Measurements from ENCODE around the gene MYO16. TPM values are rescaled to one million over a fixed set of nuclear protein-coding genes. Genes with fewer than 3 reads are reported as not detected.
A peak's percentile ranks its signal among the peaks of the same experiment; 100 is the strongest.

MYO16 gene
- total and polyA plus RNA-seq, 3 experiments from 2014 or later, result 0.15 to 0.38 TPM; not detected in 1

- no peaks in the 10 kb centered on the region for H3K36me3 ChIP-seq (ENCODE audit: insufficient read depth, low read length)
- Mint-ChIP-seq H3K27me3 (peaks cover 0 to 3% of the 10 kb centered on the region in 2 donors), H3K4me1 (no peaks in the 10 kb centered on the region), H3K9me3 (peaks cover 0 to 4% (median 0%) of the 10 kb centered on the region in 5 donors), H3K4me3 (no peak overlapping the region), H3K27ac (no peak overlapping the region), H3K36me3 (no peaks in the 10 kb centered on the region)
- no peaks in the 10 kb centered on the region for H3K27me3 ChIP-seq (ENCODE audit: insufficient read depth, low read length, poor library complexity, severe bottlenecking)
- no peak overlapping the region for H3K4me3 ChIP-seq (ENCODE audit: low read length)
- H3K9me3 ChIP-seq (ENCODE audit: low read length), result no peaks in the 10 kb centered on the region
- no peaks in the 10 kb centered on the region for H3K4me1 ChIP-seq (ENCODE audit: insufficient read depth, low read length)
- CTCF ChIA-PET, result no interaction called here
- no peak for DNase-seq
- H3K27ac ChIP-seq (ENCODE audit: low read depth, low read length), result no peak overlapping the region
- POLR2A ChIA-PET, result no interaction called here
These were observed 295.7 kb downstream of the MYO16 start for GRCh38 chr13:108925070-108925469.

- peaks cover 0 to 3% (median 0%) of the 10 kb centered on the region in 5 donors for H3K9me3 Mint-ChIP-seq
- Histone ChIP-seq H3K4me3 (ENCODE audit: low read length) (no peak overlapping the region), H3K36me3 (ENCODE audit: insufficient read depth, low read length) (no peaks in the 10 kb centered on the region), H3K4me1 (ENCODE audit: insufficient read depth, low read length) (no peaks in the 10 kb centered on the region), H3K27ac (ENCODE audit: low read depth, low read length) (no peak overlapping the region), H3K9me3 (ENCODE audit: low read length) (no peaks in the 10 kb centered on the region), H3K27me3 (ENCODE audit: insufficient read depth, low read length, poor library complexity, severe bottlenecking) (no peaks in the 10 kb centered on the region)
- POLR2A ChIA-PET, result no interaction called here
- peaks cover 0 to 3% of the 10 kb centered on the region in 2 donors for H3K27me3 Mint-ChIP-seq
- H3K4me1 Mint-ChIP-seq, result no peaks in the 10 kb centered on the region
- H3K36me3 Mint-ChIP-seq, result no peaks in the 10 kb centered on the region
- H3K4me3 Mint-ChIP-seq, result no peak overlapping the region
- H3K27ac Mint-ChIP-seq, result no peak overlapping the region
- CTCF ChIA-PET, result no interaction called here
- DNase-seq, result no peak
These were observed 297.5 kb downstream of the MYO16 start for GRCh38 chr13:108926862-108927261.

GRCh38 chr13:108927615-108928014 lies 298.2 kb downstream of the MYO16 start:
- no peak for DNase-seq
- no peaks in the 10 kb centered on the region for H3K27me3 ChIP-seq (ENCODE audit: insufficient read depth, low read length, poor library complexity, severe bottlenecking)
- peaks cover 0 to 3% of the 10 kb centered on the region in 2 donors for H3K27me3 Mint-ChIP-seq
- H3K9me3 Mint-ChIP-seq, result peaks cover 0 to 3% (median 0%) of the 10 kb centered on the region in 5 donors
- no peaks in the 10 kb centered on the region for H3K4me1 Mint-ChIP-seq
- CTCF ChIA-PET, result no interaction called here
- no peak overlapping the region for H3K27ac ChIP-seq (ENCODE audit: low read depth, low read length)
- POLR2A ChIA-PET, result no interaction called here
- no peaks in the 10 kb centered on the region for H3K9me3 ChIP-seq (ENCODE audit: low read length)
- no peak overlapping the region for H3K4me3 ChIP-seq (ENCODE audit: low read length)
- H3K4me3 Mint-ChIP-seq, result no peak overlapping the region
- no peaks in the 10 kb centered on the region for H3K36me3 Mint-ChIP-seq
- no peak overlapping the region for H3K27ac Mint-ChIP-seq
- H3K4me1 ChIP-seq (ENCODE audit: insufficient read depth, low read length), result no peaks in the 10 kb centered on the region
- no peaks in the 10 kb centered on the region for H3K36me3 ChIP-seq (ENCODE audit: insufficient read depth, low read length)

GRCh38 chr13:108929532-108930206 lies 300.3 kb downstream of the MYO16 start:
- Histone ChIP-seq H3K4me3 (ENCODE audit: low read length) (no peak overlapping the region), H3K36me3 (ENCODE audit: insufficient read depth, low read length) (no peaks in the 10 kb centered on the region), H3K27me3 (ENCODE audit: insufficient read depth, low read length, poor library complexity, severe bottlenecking) (no peaks in the 10 kb centered on the region), H3K27ac (ENCODE audit: low read depth, low read length) (no peak overlapping the region), H3K4me1 (ENCODE audit: insufficient read depth, low read length) (no peaks in the 10 kb centered on the region), H3K9me3 (ENCODE audit: low read length) (no peaks in the 10 kb centered on the region)
- no peak for DNase-seq
- H3K27me3 Mint-ChIP-seq, result peaks cover 0 to 3% of the 10 kb centered on the region in 2 donors
- POLR2A ChIA-PET, result no interaction called here
- no peaks in the 10 kb centered on the region for H3K4me1 Mint-ChIP-seq
- H3K9me3 Mint-ChIP-seq, result peaks cover 0 to 3% (median 2%) of the 10 kb centered on the region in 5 donors
- CTCF ChIA-PET, result no interaction called here
- H3K36me3 Mint-ChIP-seq, result no peaks in the 10 kb centered on the region
- no peak overlapping the region for H3K4me3 Mint-ChIP-seq
- H3K27ac Mint-ChIP-seq, result no peak overlapping the region

- POLR2A ChIA-PET, result no interaction called here
- Histone ChIP-seq H3K27me3 (ENCODE audit: insufficient read depth, low read length, poor library complexity, severe bottlenecking) (no peaks in the 10 kb centered on the region), H3K4me1 (ENCODE audit: insufficient read depth, low read length) (no peaks in the 10 kb centered on the region), H3K36me3 (ENCODE audit: insufficient read depth, low read length) (no peaks in the 10 kb centered on the region), H3K4me3 (ENCODE audit: low read length) (no peak overlapping the region), H3K27ac (ENCODE audit: low read depth, low read length) (no peak overlapping the region), H3K9me3 (ENCODE audit: low read length) (no peaks in the 10 kb centered on the region)
- Mint-ChIP-seq H3K27me3 (peaks cover 0 to 5% of the 10 kb centered on the region in 2 donors), H3K9me3 (peaks cover 0 to 6% (median 3%) of the 10 kb centered on the region in 5 donors), H3K4me3 (no peak overlapping the region), H3K27ac (peak overlapping the region in 1 of 8 donors; percentile 1), H3K4me1 (no peaks in the 10 kb centered on the region), H3K36me3 (no peaks in the 10 kb centered on the region)
- DNase-seq, result no peak
- CTCF ChIA-PET, result no interaction called here
These were observed 302.8 kb downstream of the MYO16 start for GRCh38 chr13:108932196-108932595.

GRCh38 chr13:108933061-108933460 lies 303.6 kb downstream of the MYO16 start:
- Mint-ChIP-seq H3K27ac (no peak overlapping the region), H3K4me1 (no peaks in the 10 kb centered on the region), H3K36me3 (no peaks in the 10 kb centered on the region), H3K4me3 (no peak overlapping the region), H3K9me3 (peaks cover 0 to 8% (median 7%) of the 10 kb centered on the region in 5 donors), H3K27me3 (peaks cover 0 to 6% of the 10 kb centered on the region in 2 donors)
- Histone ChIP-seq H3K36me3 (ENCODE audit: insufficient read depth, low read length) (no peaks in the 10 kb centered on the region), H3K9me3 (ENCODE audit: low read length) (no peaks in the 10 kb centered on the region), H3K4me1 (ENCODE audit: insufficient read depth, low read length) (no peaks in the 10 kb centered on the region), H3K27ac (ENCODE audit: low read depth, low read length) (no peak overlapping the region), H3K27me3 (ENCODE audit: insufficient read depth, low read length, poor library complexity, severe bottlenecking) (no peaks in the 10 kb centered on the region), H3K4me3 (ENCODE audit: low read length) (no peak overlapping the region)
- POLR2A ChIA-PET, result no interaction called here
- CTCF ChIA-PET, result no interaction called here
- DNase-seq, result no peak

- H3K9me3 ChIP-seq (ENCODE audit: low read length), result no peaks in the 10 kb centered on the region
- no peaks in the 10 kb centered on the region for H3K27me3 ChIP-seq (ENCODE audit: insufficient read depth, low read length, poor library complexity, severe bottlenecking)
- no peaks in the 10 kb centered on the region for H3K4me1 ChIP-seq (ENCODE audit: insufficient read depth, low read length)
- CTCF ChIA-PET, result no interaction called here
- H3K4me3 ChIP-seq (ENCODE audit: low read length), result no peak overlapping the region
- POLR2A ChIA-PET, result no interaction called here
- H3K4me1 Mint-ChIP-seq, result no peaks in the 10 kb centered on the region
- H3K4me3 Mint-ChIP-seq, result no peak overlapping the region
- peaks cover 0 to 8% (median 7%) of the 10 kb centered on the region in 5 donors for H3K9me3 Mint-ChIP-seq
- DNase-seq, result no peak
- H3K27ac ChIP-seq (ENCODE audit: low read depth, low read length), result no peak overlapping the region
- no peaks in the 10 kb centered on the region for H3K36me3 ChIP-seq (ENCODE audit: insufficient read depth, low read length)
- no peak overlapping the region for H3K27ac Mint-ChIP-seq
- peaks cover 0 to 2% (median 0%) of the 10 kb centered on the region in 3 donors for H3K36me3 Mint-ChIP-seq
- peaks cover 3 to 10% of the 10 kb centered on the region in 2 donors for H3K27me3 Mint-ChIP-seq
These were observed 308.7 kb downstream of the MYO16 start for GRCh38 chr13:108938155-108938554.

- Histone ChIP-seq H3K4me1 (ENCODE audit: insufficient read depth, low read length) (no peaks in the 10 kb centered on the region), H3K9me3 (ENCODE audit: low read length) (no peaks in the 10 kb centered on the region), H3K27ac (ENCODE audit: low read depth, low read length) (no peak overlapping the region), H3K27me3 (ENCODE audit: insufficient read depth, low read length, poor library complexity, severe bottlenecking) (no peaks in the 10 kb centered on the region), H3K36me3 (ENCODE audit: insufficient read depth, low read length) (no peaks in the 10 kb centered on the region), H3K4me3 (ENCODE audit: low read length) (no peak overlapping the region)
- no peak overlapping the region for H3K4me3 Mint-ChIP-seq
- H3K9me3 Mint-ChIP-seq, result peaks cover 0 to 8% (median 4%) of the 10 kb centered on the region in 5 donors
- H3K27ac Mint-ChIP-seq, result no peak overlapping the region
- DNase-seq, result no peak
- ChIA-PET CTCF (no interaction called here), POLR2A (no interaction called here)
- H3K36me3 Mint-ChIP-seq, result peaks cover 0 to 2% (median 0%) of the 10 kb centered on the region in 3 donors
- peaks cover 3 to 10% of the 10 kb centered on the region in 2 donors for H3K27me3 Mint-ChIP-seq
- no peaks in the 10 kb centered on the region for H3K4me1 Mint-ChIP-seq
These were observed 310.7 kb downstream of the MYO16 start for GRCh38 chr13:108940121-108940520.

All from CD8-positive, alpha-beta memory T cell (primary cell).